Panc1 (cell line): ENCODE data around the gene ATXN7L1. TPM values are rescaled to one million over a fixed set of nuclear protein-coding genes. Genes with fewer than 3 reads are reported as not detected.

Experiments
- ATAC-seq: fragments of 200-7000 bp; cut with Tn5 transposase; 2 replicates; pipeline ENCODE4 v1.9.1; 2020; ENCODE audit warnings: mild to moderate bottlenecking, moderate library complexity
- BruUV-seq: library from RNA; stranded (reverse); fragments of 400-500 nt; replicated peaks from 2 replicates; lab custom pipeline; 2021; lab: Mats Ljungman, UMichigan
- CTCF ChIA-PET: fragments of 300-600 bp; sonication (Branson Sonifier 250); formaldehyde crosslinking; loops from one replicate; lab custom pipeline; 2022; ENCODE audit warnings: antibody characterized with exemption; lab: Charles Lee
- POLR2A ChIA-PET: fragments of 300-600 bp; sonication (Branson Sonifier 250); formaldehyde crosslinking; loops from one replicate; lab custom pipeline; 2022; ENCODE audit warnings: antibody characterized with exemption; lab: Charles Lee
- DNase-seq: peaks from one replicate; pipeline ENCODE4 v3.0.0-alpha.2; 2010; ENCODE audit warnings: low read depth, low spot score
- H3K27ac ChIP-seq: 2 replicates; pipeline ENCODE4 v1.5.1; 2011; ENCODE audit warnings: mild to moderate bottlenecking, low read length, inconsistent platforms
- H3K27me3 ChIP-seq: fragments of 200-500 bp; sonication (Bioruptor generic); 2 replicates; pipeline ENCODE4 v1.6.0; 2014; ENCODE audit warnings: low read length, inconsistent platforms; ENCODE audit not compliant: control insufficient read depth, insufficient read depth
- H3K36me3 ChIP-seq: fragments of 200-500 bp; sonication (Bioruptor generic); 2 replicates; pipeline ENCODE4 v1.5.1; 2014; ENCODE audit warnings: inconsistent platforms, mild to moderate bottlenecking, low read length, moderate library complexity; ENCODE audit not compliant: control insufficient read depth, insufficient read depth
- H3K4me1 ChIP-seq: 2 replicates; pipeline ENCODE4 v1.5.1; 2011; ENCODE audit warnings: inconsistent platforms, mild to moderate bottlenecking, low read length, moderate library complexity; ENCODE audit not compliant: control insufficient read depth, insufficient read depth
- H3K4me3 ChIP-seq, 2 experiments: 2 replicates each; pipeline ENCODE4 v1.5.1; 2011 to 2012; ENCODE audit warnings: low read depth in 2 of 2, low read length in 2 of 2, mild to moderate bottlenecking in 2 of 2, inconsistent platforms in 1 of 2, moderate library complexity in 1 of 2
- H3K9me3 ChIP-seq: fragments of 200-500 bp; sonication (Bioruptor generic); 2 replicates; pipeline ENCODE4 v1.5.1; 2014; ENCODE audit warnings: low read depth, mild to moderate bottlenecking, inconsistent platforms, low read length, moderate library complexity; ENCODE audit not compliant: control insufficient read depth, insufficient read depth
- CTCF ChIP-seq: fragments of 450-650 bp; IDR thresholded peaks from 2 replicates; pipeline ENCODE4 v1.5.1; 2017; ENCODE audit warnings: mild to moderate bottlenecking
- POLR2AphosphoS5 ChIP-seq: IDR thresholded peaks from 2 replicates; pipeline ENCODE4 v1.6.1; 2012; ENCODE audit warnings: mild to moderate bottlenecking, low read depth, low read length, moderate library complexity
- REST ChIP-seq, 2 experiments: IDR thresholded peaks; 2 replicates each; pipeline ENCODE4 v1.6.1; 2011 to 2012; ENCODE audit warnings: low read depth in 2 of 2, control low read depth in 1 of 2, low read length in 1 of 2, mild to moderate bottlenecking in 1 of 2, moderate library complexity in 1 of 2; ENCODE audit not compliant: insufficient read depth in 1 of 2
- SIN3A ChIP-seq: IDR thresholded peaks from 2 replicates; pipeline ENCODE4 v1.6.1; 2012; ENCODE audit warnings: low read depth, mild to moderate bottlenecking, low read length, moderate library complexity, borderline replicate concordance; ENCODE audit not compliant: insufficient read depth
- TCF7L2 ChIP-seq: IDR thresholded peaks from 2 replicates; pipeline ENCODE4 v1.6.1; 2011; ENCODE audit warnings: mild to moderate bottlenecking, low read depth, low read length, inconsistent platforms
- in situ Hi-C: cut with HindIII; loops from 2 replicates; pipeline ENCODE4 v1.10.0; 2016; ENCODE audit warnings: low sequenced_read_pairs, low pct_unique_long_range_greater_than_20kb
- intact Hi-C: fragments of 100-400 bp; cut with micrococcal nuclease; formaldehyde crosslinking; loops from one replicate; pipeline ENCODE4 v1.10.0; 2022; ENCODE audit not compliant: unreplicated experiment
- total RNA-seq: library from RNA; stranded (reverse); gene quantifications from one replicate; pipeline ENCODE4 v1.2.1, GENCODE V29; 2021; ENCODE audit not compliant: unreplicated experiment

The ATXN7L1 gene
- total RNA-seq, 1 experiment from 2014 or later, result 10.8 TPM

- TF ChIP-seq TCF7L2 (no peak), POLR2AphosphoS5 (no peak), CTCF (no peak), REST (IDR thresholded peaks at IDR 0.05; ENCODE audit: insufficient read depth in 1 of 2, low read depth in 2 of 2, low read length in 1 of 2) (no peak), SIN3A (no peak)
- Histone ChIP-seq H3K27ac (no peak overlapping the region), H3K9me3 (no peaks in the 10 kb centered on the region), H3K36me3 (no peaks in the 10 kb centered on the region), H3K27me3 (no peaks in the 10 kb centered on the region), H3K4me1 (peaks cover 12% of the 10 kb centered on the region), H3K4me3 (no peak overlapping the region)
- CTCF ChIA-PET, result no interaction called here
- no peak for DNase-seq
- intact Hi-C loops (no loop called here), in situ Hi-C loops (no loop called here)
- POLR2A ChIA-PET, result no interaction called here
- ATAC-seq, result no peak
- no TSS peak for BruUV-seq
These were observed 53.6 kb downstream of the ATXN7L1 start for GRCh38 chr7:105822806-105823205.

- no TSS peak for BruUV-seq
- H3K27me3 ChIP-seq, result no peaks in the 10 kb centered on the region
- no peak overlapping the region for H3K27ac ChIP-seq
- ChIA-PET POLR2A (no interaction called here), CTCF (no interaction called here)
- no peak overlapping the region for H3K4me3 ChIP-seq
- in situ Hi-C loops, result no loop called here
- H3K4me1 ChIP-seq, result peaks cover 9% of the 10 kb centered on the region
- H3K36me3 ChIP-seq, result no peaks in the 10 kb centered on the region
- DNase-seq (no peak), ATAC-seq (no peak)
- TF ChIP-seq CTCF (no peak), POLR2AphosphoS5 (no peak), REST (IDR thresholded peaks at IDR 0.05; ENCODE audit: insufficient read depth in 1 of 2, low read depth in 2 of 2, low read length in 1 of 2) (no peak), TCF7L2 (no peak), SIN3A (no peak)
- H3K9me3 ChIP-seq, result no peaks in the 10 kb centered on the region
- intact Hi-C loops, result no loop called here
These were observed 54.9 kb downstream of the ATXN7L1 start for GRCh38 chr7:105821527-105821926.
